Cardiac muscle cell (in vitro differentiated cells and primary cell): ENCODE results near the gene CDH4. TPM values are rescaled to one million over a fixed set of nuclear protein-coding genes. Genes with fewer than 3 reads are reported as not detected.

Experiments
- DNase-seq, 2 donors: peaks; one replicate each; pipeline versions ENCODE4 v3.0.0 to v3.0.0-alpha.2; 2010 to 2017; ENCODE audit warnings: low read depth in 1 of 2, low spot score in 1 of 2
- H3K27ac ChIP-seq: fragments of 200-600 bp; sonication (generic); 2 replicates; pipeline ENCODE4 v1.5.1; 2016
- H3K27me3 ChIP-seq: fragments of 200-600 bp; sonication (generic); 2 replicates; pipeline ENCODE4 v1.6.0; 2016; ENCODE audit warnings: control low read depth
- H3K36me3 ChIP-seq: fragments of 200-600 bp; sonication (generic); 2 replicates; pipeline ENCODE4 v1.5.1; 2016; ENCODE audit warnings: control low read depth
- H3K4me1 ChIP-seq: fragments of 200-600 bp; sonication (generic); 2 replicates; pipeline ENCODE4 v1.8.1; 2017; ENCODE audit warnings: low read depth, mild to moderate bottlenecking, mixed run types
- H3K4me3 ChIP-seq: fragments of 200-600 bp; sonication (generic); 2 replicates; pipeline ENCODE4 v1.5.1; 2016; ENCODE audit warnings: mild to moderate bottlenecking
- H3K9me3 ChIP-seq: fragments of 200-600 bp; sonication (generic); 2 replicates; pipeline ENCODE4 v1.5.1; 2017; ENCODE audit warnings: low read depth, mild to moderate bottlenecking, control low read depth
- CTCF ChIP-seq: IDR thresholded peaks from 2 replicates; pipeline ENCODE4 v1.5.1; 2012; ENCODE audit warnings: low read depth, mild to moderate bottlenecking, low read length
- polyA plus RNA-seq: library from polyadenylated mRNA; unstranded; fragments of >200 nt; fragmentation: Nextera tagmentation; extraction: Ambion mirVana; gene quantifications from 2 replicates; pipeline ENCODE4 v1.2.1, GENCODE V29; 2016
- total RNA-seq: library from RNA; depleted of rRNA; stranded (reverse); fragments of >200 nt; gene quantifications from 2 replicates; pipeline ENCODE4 v1.2.3, GENCODE V29; 2016

CDH4 gene
- total and polyA plus RNA-seq, 2 experiments from 2014 or later, result 0.43 to 0.80 TPM

DNA sequence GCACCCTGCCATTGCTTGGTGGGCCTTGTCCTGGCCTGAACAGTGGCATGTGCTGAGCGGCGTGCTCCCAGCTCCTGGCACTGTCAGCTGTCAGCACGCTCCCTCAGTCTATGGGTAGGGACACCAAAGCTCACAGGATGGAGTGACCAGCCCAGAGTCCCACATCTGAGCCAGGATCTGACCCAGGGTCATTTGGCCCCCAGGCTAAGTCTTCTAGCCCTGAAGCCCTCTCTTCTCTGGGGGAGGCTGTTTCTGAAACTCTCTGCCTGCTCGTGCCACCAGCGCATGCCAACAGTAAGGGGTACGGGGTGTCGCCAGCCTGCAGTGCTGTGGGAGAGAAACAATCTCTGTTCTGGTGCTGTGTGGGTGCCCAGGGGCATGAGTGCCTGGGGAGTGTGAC, 37.1 kb downstream of the CDH4 start:
- H3K4me1 ChIP-seq, result no peaks in the 10 kb centered on the region
- H3K9me3 ChIP-seq, result no peaks in the 10 kb centered on the region
- TF ChIP-seq CTCF, result no peak
- no peak for DNase-seq
- H3K4me3 ChIP-seq, result no peak overlapping the region
- no peaks in the 10 kb centered on the region for H3K36me3 ChIP-seq
- no peaks in the 10 kb centered on the region for H3K27me3 ChIP-seq
- H3K27ac ChIP-seq, result no peak overlapping the region

DNA sequence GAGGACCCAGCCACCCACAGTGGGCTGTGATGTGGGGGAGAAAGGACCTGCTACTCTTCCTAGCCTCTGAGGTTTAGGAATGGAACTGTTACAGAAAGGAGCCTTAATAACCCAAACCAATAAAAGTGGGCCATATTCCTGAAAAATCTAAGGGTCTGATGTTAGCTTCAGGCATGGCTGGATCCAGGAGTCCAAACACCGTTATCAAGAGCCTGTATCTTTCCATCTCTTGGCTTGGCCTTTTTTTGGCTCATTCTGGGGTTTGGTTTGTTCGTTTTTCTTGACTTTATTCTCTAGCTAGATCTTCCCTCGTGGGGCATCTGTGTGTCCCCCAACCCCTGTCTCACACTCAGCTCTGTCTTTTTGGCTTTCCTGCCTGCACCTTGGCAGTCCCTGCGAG, 38.7 kb downstream of the CDH4 start:
- Histone ChIP-seq H3K27me3 (no peaks in the 10 kb centered on the region), H3K4me3 (no peak overlapping the region), H3K9me3 (no peaks in the 10 kb centered on the region), H3K36me3 (no peaks in the 10 kb centered on the region), H3K4me1 (no peaks in the 10 kb centered on the region), H3K27ac (no peak overlapping the region)
- no peak for DNase-seq
- no peak for TF ChIP-seq CTCF

- Histone ChIP-seq H3K36me3 (no peaks in the 10 kb centered on the region), H3K9me3 (no peaks in the 10 kb centered on the region), H3K27ac (no peak overlapping the region), H3K4me3 (no peak overlapping the region), H3K4me1 (no peaks in the 10 kb centered on the region), H3K27me3 (no peaks in the 10 kb centered on the region)
- DNase-seq, result no peak
- TF ChIP-seq CTCF, result no peak
These were observed 39.2 kb downstream of the CDH4 start for GRCh38 chr20:61291166-61291829.

DNA sequence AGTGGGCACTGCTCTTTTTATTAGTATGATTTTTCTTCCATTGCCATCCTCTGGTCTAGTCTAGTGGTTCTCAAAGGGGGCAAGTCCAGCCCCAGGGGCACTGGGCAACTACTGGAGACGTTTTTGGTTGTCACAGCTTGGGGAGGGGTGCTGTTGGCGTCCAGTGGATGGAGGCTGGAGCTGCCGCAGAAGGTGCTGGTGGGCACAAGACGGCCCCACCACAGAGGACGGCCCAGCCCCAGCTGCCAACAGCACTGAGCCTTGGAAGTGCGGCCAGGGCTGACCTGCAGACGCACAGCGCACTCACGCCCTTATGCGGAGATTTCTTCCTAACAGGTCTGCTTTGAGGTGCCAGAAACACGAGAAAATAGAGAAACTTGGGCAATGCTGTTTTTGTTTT, 40.3 kb downstream of the CDH4 start:
- Histone ChIP-seq H3K9me3 (no peaks in the 10 kb centered on the region), H3K27ac (no peak overlapping the region)
- TF ChIP-seq CTCF, result no peak

GRCh38 chr20:61292821-61293612, 41.0 kb downstream of the CDH4 start:
- Histone ChIP-seq H3K9me3 (no peaks in the 10 kb centered on the region), H3K36me3 (no peaks in the 10 kb centered on the region), H3K27me3 (no peaks in the 10 kb centered on the region), H3K4me3 (no peak overlapping the region), H3K27ac (no peak overlapping the region), H3K4me1 (no peaks in the 10 kb centered on the region)
- no peak for TF ChIP-seq CTCF
- no peak for DNase-seq

More for the DNA sequence above, 40.3 kb downstream of the CDH4 start:
- no peak overlapping the region for H3K4me3 ChIP-seq
- no peaks in the 10 kb centered on the region for H3K36me3 ChIP-seq
- no peak for DNase-seq
- H3K27me3 ChIP-seq, result no peaks in the 10 kb centered on the region
- H3K4me1 ChIP-seq, result no peaks in the 10 kb centered on the region
